WTC11 (cell line): ENCODE results near the gene CCDC3. TPM values are rescaled to one million over a fixed set of nuclear protein-coding genes. Genes with fewer than 3 reads are reported as not detected.

ENCODE experiments used
- ATAC-seq: fragments of 200-7000 bp; cut with Tn5 transposase; 2 replicates; pipeline ENCODE4 v1.10.0; 2021; ENCODE audit warnings: mild to moderate bottlenecking, moderate library complexity
- CTCF ChIA-PET: fragments of 300-600 bp; sonication (Branson Sonifier 250); formaldehyde crosslinking; loops from one replicate; lab custom pipeline; 2021; ENCODE audit warnings: antibody characterized with exemption; lab: Charles Lee
- POLR2A ChIA-PET: fragments of 350-600 bp; sonication (Branson Sonifier 250); formaldehyde crosslinking; loops from one replicate; lab custom pipeline; 2021; ENCODE audit warnings: antibody characterized with exemption; lab: Charles Lee
- DNase-seq: peaks from one replicate; pipeline ENCODE4 v3.0.0; 2021; ENCODE audit warnings: low spot score
- H3K27ac Mint-ChIP-seq: 2 replicates; pipeline ENCODE4 v1.8.0; 2021; ENCODE audit warnings: mixed read lengths
- H3K27me3 Mint-ChIP-seq: 2 replicates; pipeline ENCODE4 v1.8.0; 2021; ENCODE audit warnings: low read depth, mild to moderate bottlenecking, moderate library complexity, mixed read lengths
- H3K36me3 Mint-ChIP-seq: 2 replicates; pipeline ENCODE4 v1.8.0; 2021; ENCODE audit warnings: mixed read lengths
- H3K4me1 Mint-ChIP-seq: 2 replicates; pipeline ENCODE4 v1.8.0; 2022; ENCODE audit warnings: mixed read lengths
- H3K4me3 Mint-ChIP-seq: 2 replicates; pipeline ENCODE4 v1.8.0; 2021; ENCODE audit warnings: mild to moderate bottlenecking, moderate library complexity, mixed read lengths
- H3K9me3 Mint-ChIP-seq: 2 replicates; pipeline ENCODE4 v1.8.0; 2021; ENCODE audit warnings: mixed read lengths
- CBFB ChIP-seq: sonication (generic); formaldehyde crosslinking; IDR thresholded peaks from 2 replicates; pipeline ENCODE4 v1.8.1; 2022; ENCODE audit warnings: mild to moderate bottlenecking, low read depth, missing genetic modification reagents
- CREM ChIP-seq: sonication (generic); formaldehyde crosslinking; IDR thresholded peaks from 2 replicates; pipeline ENCODE4 v1.8.1; 2022; ENCODE audit warnings: mild to moderate bottlenecking, missing genetic modification reagents, moderate library complexity
- ETV6 ChIP-seq: sonication (generic); formaldehyde crosslinking; IDR thresholded peaks from 2 replicates; pipeline ENCODE4 v1.8.1; 2022; ENCODE audit warnings: mild to moderate bottlenecking, missing genetic modification reagents
- FOXK1 ChIP-seq: sonication (generic); formaldehyde crosslinking; IDR thresholded peaks from 2 replicates; pipeline ENCODE4 v1.8.0; 2022; ENCODE audit warnings: mild to moderate bottlenecking, moderate library complexity, missing genetic modification reagents
- GRHL2 ChIP-seq: fragments of 250-450 bp; sonication (Bioruptor Pico); IDR thresholded peaks from 2 replicates; pipeline ENCODE4 v1.8.0; 2022; ENCODE audit warnings: mild to moderate bottlenecking, moderate library complexity; ENCODE audit not compliant: insufficient replicate concordance, severe bottlenecking
- GTF2I ChIP-seq: fragments of 250-450 bp; sonication (Bioruptor Pico); conservative IDR thresholded peaks from 2 replicates; pipeline ENCODE4 v1.4.0; 2021; ENCODE audit warnings: mild to moderate bottlenecking
- KAT7 ChIP-seq: sonication (generic); formaldehyde crosslinking; IDR thresholded peaks from 2 replicates; pipeline ENCODE4 v1.8.1; 2023; ENCODE audit warnings: missing genetic modification reagents, mild to moderate bottlenecking, borderline replicate concordance
- MXD4 ChIP-seq: fragments of 250-450 bp; sonication (Bioruptor Pico); IDR thresholded peaks from 2 replicates; pipeline ENCODE4 v1.8.0; 2021; ENCODE audit warnings: mild to moderate bottlenecking, moderate library complexity, borderline replicate concordance
- NFATC4 ChIP-seq: fragments of 250-450 bp; sonication (Bioruptor Pico); IDR thresholded peaks from 2 replicates; pipeline ENCODE4 v1.9.0; 2021; ENCODE audit warnings: mild to moderate bottlenecking
- NR1H2 ChIP-seq: sonication (generic); formaldehyde crosslinking; IDR thresholded peaks from 2 replicates; pipeline ENCODE4 v1.9.0; 2021; ENCODE audit warnings: mild to moderate bottlenecking, moderate library complexity, missing genetic modification reagents
- PRRX2 ChIP-seq: fragments of 250-450 bp; sonication (Bioruptor Pico); IDR thresholded peaks from 2 replicates; pipeline ENCODE4 v1.8.0; 2021; ENCODE audit warnings: mild to moderate bottlenecking
- SMAD4 ChIP-seq: sonication (generic); formaldehyde crosslinking; IDR thresholded peaks from 2 replicates; pipeline ENCODE4 v1.8.0; 2022; ENCODE audit warnings: mild to moderate bottlenecking, missing genetic modification reagents
- ZNF138 ChIP-seq: sonication (generic); formaldehyde crosslinking; conservative IDR thresholded peaks from 2 replicates; pipeline ENCODE4 v1.8.1; 2022; ENCODE audit warnings: mild to moderate bottlenecking, moderate library complexity, missing genetic modification reagents
- ZNF232 ChIP-seq: sonication (generic); formaldehyde crosslinking; IDR thresholded peaks from 2 replicates; pipeline ENCODE4 v1.8.0; 2022; ENCODE audit warnings: mild to moderate bottlenecking, missing genetic modification reagents
- ZNF263 ChIP-seq: sonication (generic); formaldehyde crosslinking; IDR thresholded peaks from 2 replicates; pipeline ENCODE4 v1.8.1; 2022; ENCODE audit warnings: low read depth, mild to moderate bottlenecking, moderate library complexity, missing genetic modification reagents
- ZNF317 ChIP-seq: sonication (generic); formaldehyde crosslinking; IDR thresholded peaks from 2 replicates; pipeline ENCODE4 v1.8.1; 2023; ENCODE audit warnings: low read depth, mild to moderate bottlenecking, moderate library complexity, missing genetic modification reagents, borderline replicate concordance
- total RNA-seq: library from RNA; stranded (reverse); gene quantifications from 3 replicates; pipeline ENCODE4 v1.2.3, GENCODE V29; 2021
- TF ChIP-seq, protein P1 (sequence below): sonication (generic); formaldehyde crosslinking; IDR thresholded peaks from 2 replicates; pipeline ENCODE4 v1.8.1; 2022; ENCODE audit warnings: low read depth, missing genetic modification reagents, borderline replicate concordance
- TF ChIP-seq, protein P2 (sequence below): fragments of 200-600 bp; IDR thresholded peaks from 2 replicates; pipeline ENCODE4 v1.8.0; 2022; ENCODE audit warnings: antibody characterized with exemption
- TF ChIP-seq, protein P3 (sequence below): sonication (generic); formaldehyde crosslinking; IDR thresholded peaks from 2 replicates; pipeline ENCODE4 v1.8.0; 2023; ENCODE audit warnings: missing genetic modification reagents, mild to moderate bottlenecking, borderline replicate concordance
- TF ChIP-seq, protein P4 (sequence below): sonication (generic); formaldehyde crosslinking; IDR thresholded peaks from 2 replicates; pipeline ENCODE4 v1.8.1; 2023; ENCODE audit warnings: mild to moderate bottlenecking, missing genetic modification reagents, moderate library complexity
- TF ChIP-seq, protein P5 (sequence below): sonication (generic); formaldehyde crosslinking; IDR thresholded peaks from 2 replicates; pipeline ENCODE4 v1.8.0; 2022; ENCODE audit warnings: mild to moderate bottlenecking, missing genetic modification reagents
- TF ChIP-seq, protein P6 (sequence below): fragments of 250-450 bp; sonication (Bioruptor Pico); IDR thresholded peaks from 2 replicates; pipeline ENCODE4 v1.9.0; 2021; ENCODE audit warnings: mild to moderate bottlenecking

Gene CCDC3
- total RNA-seq, 1 experiment from 2014 or later: 3.5 TPM

DNA sequence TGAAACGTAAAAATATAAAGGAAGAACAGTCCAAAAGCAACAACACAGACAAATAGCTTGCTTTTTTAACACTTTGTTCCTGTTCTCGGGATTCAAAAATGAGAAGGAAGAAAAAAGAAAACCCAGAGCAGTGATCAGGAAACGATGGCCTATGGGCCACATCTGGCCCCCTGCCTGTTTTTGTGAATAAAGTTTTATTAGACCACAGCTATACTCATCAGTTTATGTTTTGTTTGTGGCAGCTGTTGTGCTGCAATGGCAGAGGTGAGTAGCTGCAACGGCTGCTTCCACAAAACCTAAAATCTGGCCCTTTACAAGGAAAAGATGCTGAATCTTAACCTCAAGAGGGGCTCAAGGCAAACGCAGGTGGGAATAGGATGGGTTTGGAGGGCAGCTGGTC, 96.4 kb downstream of the CCDC3 start:
- POLR2A ChIA-PET: no interaction called here
- DNase-seq: no peak
- Mint-ChIP-seq H3K36me3 (no peaks in the 10 kb centered on the region), H3K27ac (no peak overlapping the region)
- ATAC-seq: no peak
- TF ChIP-seq, protein P1, sequence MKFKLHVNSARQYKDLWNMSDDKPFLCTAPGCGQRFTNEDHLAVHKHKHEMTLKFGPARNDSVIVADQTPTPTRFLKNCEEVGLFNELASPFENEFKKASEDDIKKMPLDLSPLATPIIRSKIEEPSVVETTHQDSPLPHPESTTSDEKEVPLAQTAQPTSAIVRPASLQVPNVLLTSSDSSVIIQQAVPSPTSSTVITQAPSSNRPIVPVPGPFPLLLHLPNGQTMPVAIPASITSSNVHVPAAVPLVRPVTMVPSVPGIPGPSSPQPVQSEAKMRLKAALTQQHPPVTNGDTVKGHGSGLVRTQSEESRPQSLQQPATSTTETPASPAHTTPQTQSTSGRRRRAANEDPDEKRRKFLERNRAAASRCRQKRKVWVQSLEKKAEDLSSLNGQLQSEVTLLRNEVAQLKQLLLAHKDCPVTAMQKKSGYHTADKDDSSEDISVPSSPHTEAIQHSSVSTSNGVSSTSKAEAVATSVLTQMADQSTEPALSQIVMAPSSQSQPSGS: no peak
- TF ChIP-seq, protein P2, sequence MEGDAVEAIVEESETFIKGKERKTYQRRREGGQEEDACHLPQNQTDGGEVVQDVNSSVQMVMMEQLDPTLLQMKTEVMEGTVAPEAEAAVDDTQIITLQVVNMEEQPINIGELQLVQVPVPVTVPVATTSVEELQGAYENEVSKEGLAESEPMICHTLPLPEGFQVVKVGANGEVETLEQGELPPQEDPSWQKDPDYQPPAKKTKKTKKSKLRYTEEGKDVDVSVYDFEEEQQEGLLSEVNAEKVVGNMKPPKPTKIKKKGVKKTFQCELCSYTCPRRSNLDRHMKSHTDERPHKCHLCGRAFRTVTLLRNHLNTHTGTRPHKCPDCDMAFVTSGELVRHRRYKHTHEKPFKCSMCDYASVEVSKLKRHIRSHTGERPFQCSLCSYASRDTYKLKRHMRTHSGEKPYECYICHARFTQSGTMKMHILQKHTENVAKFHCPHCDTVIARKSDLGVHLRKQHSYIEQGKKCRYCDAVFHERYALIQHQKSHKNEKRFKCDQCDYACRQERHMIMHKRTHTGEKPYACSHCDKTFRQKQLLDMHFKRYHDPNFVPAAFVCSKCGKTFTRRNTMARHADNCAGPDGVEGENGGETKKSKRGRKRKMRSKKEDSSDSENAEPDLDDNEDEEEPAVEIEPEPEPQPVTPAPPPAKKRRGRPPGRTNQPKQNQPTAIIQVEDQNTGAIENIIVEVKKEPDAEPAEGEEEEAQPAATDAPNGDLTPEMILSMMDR: no peak
- TF ChIP-seq GTF2I: no peak
- TF ChIP-seq GRHL2 (CRISPR knock-in tag): no peak
- TF ChIP-seq ZNF263 (CRISPR knock-in tag): no peak
- no peak for TF ChIP-seq CBFB (CRISPR knock-in tag)
- no peak for TF ChIP-seq PRRX2 (CRISPR knock-in tag)
- no peak for TF ChIP-seq FOXK1 (CRISPR knock-in tag)
- TF ChIP-seq ZNF138 (CRISPR knock-in tag): no peak
- no peak for TF ChIP-seq CREM (CRISPR knock-in tag)
- TF ChIP-seq, protein P3, sequence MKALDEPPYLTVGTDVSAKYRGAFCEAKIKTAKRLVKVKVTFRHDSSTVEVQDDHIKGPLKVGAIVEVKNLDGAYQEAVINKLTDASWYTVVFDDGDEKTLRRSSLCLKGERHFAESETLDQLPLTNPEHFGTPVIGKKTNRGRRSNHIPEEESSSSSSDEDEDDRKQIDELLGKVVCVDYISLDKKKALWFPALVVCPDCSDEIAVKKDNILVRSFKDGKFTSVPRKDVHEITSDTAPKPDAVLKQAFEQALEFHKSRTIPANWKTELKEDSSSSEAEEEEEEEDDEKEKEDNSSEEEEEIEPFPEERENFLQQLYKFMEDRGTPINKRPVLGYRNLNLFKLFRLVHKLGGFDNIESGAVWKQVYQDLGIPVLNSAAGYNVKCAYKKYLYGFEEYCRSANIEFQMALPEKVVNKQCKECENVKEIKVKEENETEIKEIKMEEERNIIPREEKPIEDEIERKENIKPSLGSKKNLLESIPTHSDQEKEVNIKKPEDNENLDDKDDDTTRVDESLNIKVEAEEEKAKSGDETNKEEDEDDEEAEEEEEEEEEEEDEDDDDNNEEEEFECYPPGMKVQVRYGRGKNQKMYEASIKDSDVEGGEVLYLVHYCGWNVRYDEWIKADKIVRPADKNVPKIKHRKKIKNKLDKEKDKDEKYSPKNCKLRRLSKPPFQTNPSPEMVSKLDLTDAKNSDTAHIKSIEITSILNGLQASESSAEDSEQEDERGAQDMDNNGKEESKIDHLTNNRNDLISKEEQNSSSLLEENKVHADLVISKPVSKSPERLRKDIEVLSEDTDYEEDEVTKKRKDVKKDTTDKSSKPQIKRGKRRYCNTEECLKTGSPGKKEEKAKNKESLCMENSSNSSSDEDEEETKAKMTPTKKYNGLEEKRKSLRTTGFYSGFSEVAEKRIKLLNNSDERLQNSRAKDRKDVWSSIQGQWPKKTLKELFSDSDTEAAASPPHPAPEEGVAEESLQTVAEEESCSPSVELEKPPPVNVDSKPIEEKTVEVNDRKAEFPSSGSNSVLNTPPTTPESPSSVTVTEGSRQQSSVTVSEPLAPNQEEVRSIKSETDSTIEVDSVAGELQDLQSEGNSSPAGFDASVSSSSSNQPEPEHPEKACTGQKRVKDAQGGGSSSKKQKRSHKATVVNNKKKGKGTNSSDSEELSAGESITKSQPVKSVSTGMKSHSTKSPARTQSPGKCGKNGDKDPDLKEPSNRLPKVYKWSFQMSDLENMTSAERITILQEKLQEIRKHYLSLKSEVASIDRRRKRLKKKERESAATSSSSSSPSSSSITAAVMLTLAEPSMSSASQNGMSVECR (CRISPR knock-in tag): no peak
- no peak for TF ChIP-seq ZNF232 (CRISPR knock-in tag)
- TF ChIP-seq, protein P4, sequence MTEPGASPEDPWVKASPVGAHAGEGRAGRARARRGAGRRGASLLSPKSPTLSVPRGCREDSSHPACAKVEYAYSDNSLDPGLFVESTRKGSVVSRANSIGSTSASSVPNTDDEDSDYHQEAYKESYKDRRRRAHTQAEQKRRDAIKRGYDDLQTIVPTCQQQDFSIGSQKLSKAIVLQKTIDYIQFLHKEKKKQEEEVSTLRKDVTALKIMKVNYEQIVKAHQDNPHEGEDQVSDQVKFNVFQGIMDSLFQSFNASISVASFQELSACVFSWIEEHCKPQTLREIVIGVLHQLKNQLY (CRISPR knock-in tag): no peak
- no peak for TF ChIP-seq ZNF317 (CRISPR knock-in tag)
- TF ChIP-seq KAT7: no peak
- no peak for TF ChIP-seq SMAD4
- TF ChIP-seq, all 79 proteins: peak for 0
- no peaks in the 10 kb centered on the region; the same call in 1 of the 2 replicates for H3K27me3 Mint-ChIP-seq
- H3K9me3 Mint-ChIP-seq: no peaks in the 10 kb centered on the region
- peaks cover 8% of the 10 kb centered on the region; the same call in 1 of the 2 replicates for H3K4me1 Mint-ChIP-seq
- CTCF ChIA-PET: interaction anchor here (1.0 to 1.1 kb wide), 2 partner anchors 150 to 179 kb away, joined by 3 read pairs; no protein-coding TSS in a partner anchor
- no peak overlapping the region for H3K4me3 Mint-ChIP-seq

DNA sequence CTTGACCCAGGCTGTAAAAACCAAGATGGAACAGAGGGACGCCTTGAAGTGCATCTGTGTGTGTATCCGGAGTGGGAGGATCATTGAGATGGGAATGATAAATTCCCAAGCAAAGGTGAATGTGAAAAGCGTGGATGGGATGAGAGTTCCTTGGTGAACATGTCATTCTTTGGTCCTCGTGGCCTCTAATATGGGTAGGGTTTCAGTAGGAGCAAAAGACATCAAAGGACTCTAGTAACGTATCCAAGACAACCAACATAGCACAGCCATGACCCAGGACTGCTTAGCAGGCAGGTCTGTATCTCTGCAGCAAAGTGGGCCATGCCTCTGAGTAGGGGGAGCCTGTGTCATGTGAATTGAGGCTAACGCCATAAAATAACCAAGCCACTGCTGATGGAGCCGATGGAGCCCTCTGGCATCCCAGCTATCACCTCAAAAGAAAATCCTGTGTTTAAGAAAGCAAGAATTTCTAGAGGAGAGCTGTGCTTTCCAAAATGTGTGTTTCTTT, 98.6 kb downstream of the CCDC3 start:
- Mint-ChIP-seq H3K27me3 (no peaks in the 10 kb centered on the region; the same call in 1 of the 2 replicates), H3K9me3 (no peaks in the 10 kb centered on the region), H3K27ac (no peak overlapping the region), H3K4me1 (peaks cover 8% of the 10 kb centered on the region; the same call in 1 of the 2 replicates), H3K36me3 (no peaks in the 10 kb centered on the region), H3K4me3 (no peak overlapping the region)
- CTCF ChIA-PET: interaction anchor here (0.6 to 3.4 kb wide), 19 partner anchors 11 to 787 kb away, joined by 3 to 28 read pairs (median 4); partner anchors contain the start of genes CDC123 and NUDT5
- POLR2A ChIA-PET: no interaction called here
- ATAC-seq (peak; percentile 73), DNase-seq (no peak)
- no peak for TF ChIP-seq MXD4 (CRISPR knock-in tag)
- TF ChIP-seq GTF2I: no peak
- TF ChIP-seq, protein P5, sequence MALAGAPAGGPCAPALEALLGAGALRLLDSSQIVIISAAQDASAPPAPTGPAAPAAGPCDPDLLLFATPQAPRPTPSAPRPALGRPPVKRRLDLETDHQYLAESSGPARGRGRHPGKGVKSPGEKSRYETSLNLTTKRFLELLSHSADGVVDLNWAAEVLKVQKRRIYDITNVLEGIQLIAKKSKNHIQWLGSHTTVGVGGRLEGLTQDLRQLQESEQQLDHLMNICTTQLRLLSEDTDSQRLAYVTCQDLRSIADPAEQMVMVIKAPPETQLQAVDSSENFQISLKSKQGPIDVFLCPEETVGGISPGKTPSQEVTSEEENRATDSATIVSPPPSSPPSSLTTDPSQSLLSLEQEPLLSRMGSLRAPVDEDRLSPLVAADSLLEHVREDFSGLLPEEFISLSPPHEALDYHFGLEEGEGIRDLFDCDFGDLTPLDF (CRISPR knock-in tag): no peak
- TF ChIP-seq NR1H2 (CRISPR knock-in tag): no peak
- TF ChIP-seq NFATC4 (CRISPR knock-in tag): no peak
- TF ChIP-seq ETV6 (CRISPR knock-in tag): no peak
- TF ChIP-seq, protein P6, sequence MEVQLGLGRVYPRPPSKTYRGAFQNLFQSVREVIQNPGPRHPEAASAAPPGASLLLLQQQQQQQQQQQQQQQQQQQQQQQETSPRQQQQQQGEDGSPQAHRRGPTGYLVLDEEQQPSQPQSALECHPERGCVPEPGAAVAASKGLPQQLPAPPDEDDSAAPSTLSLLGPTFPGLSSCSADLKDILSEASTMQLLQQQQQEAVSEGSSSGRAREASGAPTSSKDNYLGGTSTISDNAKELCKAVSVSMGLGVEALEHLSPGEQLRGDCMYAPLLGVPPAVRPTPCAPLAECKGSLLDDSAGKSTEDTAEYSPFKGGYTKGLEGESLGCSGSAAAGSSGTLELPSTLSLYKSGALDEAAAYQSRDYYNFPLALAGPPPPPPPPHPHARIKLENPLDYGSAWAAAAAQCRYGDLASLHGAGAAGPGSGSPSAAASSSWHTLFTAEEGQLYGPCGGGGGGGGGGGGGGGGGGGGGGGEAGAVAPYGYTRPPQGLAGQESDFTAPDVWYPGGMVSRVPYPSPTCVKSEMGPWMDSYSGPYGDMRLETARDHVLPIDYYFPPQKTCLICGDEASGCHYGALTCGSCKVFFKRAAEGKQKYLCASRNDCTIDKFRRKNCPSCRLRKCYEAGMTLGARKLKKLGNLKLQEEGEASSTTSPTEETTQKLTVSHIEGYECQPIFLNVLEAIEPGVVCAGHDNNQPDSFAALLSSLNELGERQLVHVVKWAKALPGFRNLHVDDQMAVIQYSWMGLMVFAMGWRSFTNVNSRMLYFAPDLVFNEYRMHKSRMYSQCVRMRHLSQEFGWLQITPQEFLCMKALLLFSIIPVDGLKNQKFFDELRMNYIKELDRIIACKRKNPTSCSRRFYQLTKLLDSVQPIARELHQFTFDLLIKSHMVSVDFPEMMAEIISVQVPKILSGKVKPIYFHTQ (CRISPR knock-in tag): no peak
